NCI-H1417 treated with DMSO at 0.1 percent for 48 hours (cell line): ENCODE data around the gene CCDC69.
"Not testable (repeated sequence)": the region's sequence is repeated elsewhere in the genome, so short reads cannot be mapped to it uniquely, and the experiment has no call there.

ENCODE experiments used
- DNase-seq: peaks from one replicate; lab custom pipeline; 2025; lab: John Stamatoyannopoulos, UW

CCDC69 gene

GRCh38 chr5:151222054-151222789 lies 1.7 kb downstream of the CCDC69 start:
- DNase-seq: no peak

GRCh38 chr5:151221574-151221973 lies 2.3 kb downstream of the CCDC69 start:
- DNase-seq: no peak

DNA sequence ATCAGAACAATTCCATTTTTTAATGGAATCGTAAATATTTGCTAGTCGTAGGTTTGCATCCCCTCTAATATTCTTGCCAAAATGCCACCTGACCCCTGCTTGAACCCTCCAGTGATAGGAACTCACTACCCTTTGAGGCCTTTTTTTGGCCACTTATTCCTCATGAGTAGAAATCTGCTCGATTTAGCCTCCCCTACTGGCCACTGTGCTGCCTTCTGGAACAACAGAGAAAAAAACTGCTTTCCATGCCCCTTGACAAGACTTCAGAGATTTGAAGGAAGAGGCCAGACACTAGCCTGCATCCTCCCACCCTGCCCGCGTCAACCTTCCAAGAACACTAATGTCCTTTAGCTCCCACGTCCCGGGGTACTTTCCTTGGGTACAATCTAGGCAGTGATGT lies 4.1 kb downstream of the CCDC69 start:
- no peak for DNase-seq

GRCh38 chr5:151219138-151219537 lies 4.8 kb downstream of the CCDC69 start:
- DNase-seq: no peak

DNA sequence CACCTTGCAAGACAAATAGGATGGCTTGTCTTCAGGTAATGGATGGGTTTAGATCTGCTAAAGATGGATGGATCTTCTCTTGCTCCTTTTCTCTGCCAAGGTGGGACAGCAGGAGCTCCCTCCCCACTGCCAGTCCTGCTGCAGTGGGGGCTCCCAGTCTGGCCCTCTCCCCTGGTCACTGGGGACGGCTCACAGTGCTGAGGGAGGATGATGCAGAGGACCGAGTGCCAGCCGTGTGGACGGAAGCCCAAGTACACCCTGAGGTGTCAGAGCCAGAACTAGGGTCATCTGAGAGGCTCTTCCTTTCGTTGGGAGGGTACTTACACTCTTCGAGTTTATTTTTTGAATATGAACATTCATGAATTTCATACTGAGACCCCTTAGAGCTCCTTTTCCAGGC lies 5.7 kb downstream of the CCDC69 start:
- no peak for DNase-seq

DNA sequence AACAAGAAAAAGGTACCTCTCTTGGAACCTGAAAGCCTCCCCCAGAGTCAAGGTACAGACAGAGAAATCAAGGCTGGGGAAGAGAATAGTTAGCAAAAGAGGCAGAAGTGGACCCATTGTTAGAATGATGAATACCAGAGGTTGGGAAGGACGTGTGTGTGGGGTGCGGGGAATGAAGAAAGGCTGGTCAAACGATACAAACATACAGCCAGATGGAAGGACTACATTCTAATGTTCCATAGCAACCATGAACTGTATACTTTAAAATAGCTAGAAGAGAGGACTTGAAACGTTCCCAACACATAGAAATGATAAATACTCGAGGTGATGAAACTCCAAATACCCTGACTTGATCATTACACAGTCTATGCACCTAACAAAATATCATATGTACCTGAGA lies 7.1 kb downstream of the CCDC69 start:
- DNase-seq: no peak

DNA sequence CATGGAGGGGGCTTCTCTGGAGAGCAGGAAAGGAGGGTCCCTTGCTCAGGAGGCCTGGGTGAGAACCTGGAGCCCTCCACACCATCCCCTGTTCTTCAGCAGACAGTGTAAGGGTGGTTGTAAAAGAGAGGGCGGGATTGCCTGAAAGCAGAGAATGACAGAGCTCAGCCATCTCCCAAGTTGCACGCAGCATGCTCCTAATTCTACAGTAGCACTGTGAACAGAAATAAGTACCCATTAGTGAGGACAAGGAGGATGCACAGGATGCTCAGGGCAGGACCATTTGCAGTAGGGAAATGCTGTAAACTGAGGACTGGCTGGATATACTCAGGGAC lies 8.4 kb downstream of the CCDC69 start:
- no peak for DNase-seq

DNA sequence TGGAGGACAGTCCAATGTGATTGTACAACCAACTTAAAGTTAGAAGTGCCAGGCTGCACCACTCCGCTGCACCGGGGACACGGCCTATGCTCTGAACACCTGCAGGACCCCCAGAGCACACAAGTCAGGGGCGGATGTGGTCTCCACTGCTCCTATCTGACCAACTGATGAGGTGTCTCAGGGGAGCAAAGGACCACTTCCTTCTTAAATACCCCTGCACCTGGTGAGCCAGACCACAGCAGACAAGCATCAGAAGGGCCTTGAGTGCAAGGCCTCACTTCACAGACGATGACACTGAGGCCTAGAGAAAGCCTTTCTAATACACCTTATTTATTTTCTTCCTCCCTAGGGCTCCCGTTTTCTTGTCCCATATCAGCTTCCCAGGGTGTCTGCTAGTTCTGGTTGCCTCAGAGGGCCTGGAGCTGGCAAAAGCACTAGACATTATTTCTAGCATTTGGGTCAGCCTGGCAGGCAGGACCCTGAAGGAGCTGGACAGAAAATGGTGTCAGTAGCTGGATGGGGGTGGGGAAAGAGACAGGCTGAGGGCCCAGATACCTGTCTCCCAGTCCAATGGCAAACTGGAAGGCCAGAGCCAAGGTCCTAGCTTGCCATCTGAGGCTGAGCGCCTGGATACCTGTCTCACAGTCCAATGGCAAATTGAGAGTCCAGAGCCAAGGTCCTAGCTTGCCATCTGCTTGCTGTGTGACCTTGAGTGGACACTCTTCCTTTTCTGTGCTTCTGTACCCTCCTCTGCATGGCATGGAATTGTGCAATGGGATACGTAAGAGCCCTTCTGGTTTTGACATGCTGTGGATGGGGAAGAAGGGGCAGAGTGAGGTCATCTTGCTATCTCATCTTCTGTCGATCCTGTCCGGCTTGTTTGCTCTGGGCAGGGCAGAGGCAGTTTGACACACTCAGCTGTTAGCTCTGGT lies 9.0 kb downstream of the CCDC69 start:
- DNase-seq: no peak

DNA sequence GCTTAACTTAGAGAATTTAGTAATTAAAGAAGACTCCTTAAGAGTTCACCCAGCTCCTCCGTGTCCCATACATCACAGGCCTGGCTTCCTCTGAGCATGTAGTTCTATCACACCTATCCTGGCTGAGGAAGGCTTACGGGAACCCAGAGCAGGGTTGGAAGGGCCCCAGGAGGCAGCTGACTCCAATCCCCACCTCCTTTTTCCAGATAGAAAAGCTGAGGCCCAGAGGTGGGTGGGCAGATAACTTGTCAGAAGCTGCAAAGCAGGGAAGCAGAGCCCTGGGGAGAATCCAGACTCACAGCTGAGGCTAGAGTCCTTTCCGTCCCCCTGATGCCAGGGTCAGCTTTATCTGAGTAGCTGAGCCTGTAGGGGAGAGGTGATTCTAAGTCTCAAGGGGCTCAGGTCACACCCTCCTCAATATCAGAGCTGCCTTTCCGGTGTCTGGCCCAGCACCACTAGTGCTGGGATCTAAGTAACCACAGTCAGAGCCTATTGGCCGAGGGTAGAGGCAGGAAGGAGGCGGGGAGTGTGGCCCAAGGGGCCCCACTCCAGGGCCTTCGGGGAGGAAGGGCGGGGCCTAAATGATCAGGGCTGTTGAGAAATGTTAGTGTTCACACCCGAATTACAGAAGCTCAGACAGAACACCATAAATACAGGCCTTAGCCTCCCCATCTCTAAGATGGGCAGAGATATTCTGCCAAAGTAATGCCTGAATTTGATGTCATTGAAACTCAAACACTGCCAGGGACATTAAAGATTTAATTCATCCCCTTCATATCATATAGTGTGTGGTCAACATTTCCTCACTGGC lies 9.9 kb downstream of the CCDC69 start:
- DNase-seq: no peak

GRCh38 chr5:151212406-151212798 lies 11.5 kb downstream of the CCDC69 start:
- no peak for DNase-seq

- no peak for DNase-seq
Measured at GRCh38 chr5:151208481-151208914, 15.4 kb downstream of the CCDC69 start.

DNA sequence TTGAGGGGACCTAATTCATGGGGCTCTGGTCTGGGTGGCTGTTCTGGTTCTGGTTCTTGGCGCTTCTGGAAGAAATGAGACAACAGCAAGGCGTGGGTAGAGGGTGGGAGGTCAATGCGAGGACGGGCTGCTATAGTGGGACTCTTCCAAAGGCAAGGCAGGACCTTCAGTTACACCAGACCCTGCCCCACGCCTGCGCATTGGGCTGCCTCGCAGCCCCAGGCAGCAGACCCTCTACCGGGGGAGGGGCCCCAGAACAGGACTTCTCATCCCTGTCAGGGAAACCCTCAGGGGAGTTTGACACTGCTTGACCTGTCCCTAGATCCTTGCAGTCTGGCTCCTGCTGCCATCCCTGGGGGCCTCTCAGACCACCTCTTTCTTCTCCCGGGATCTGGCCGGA lies 18.5 kb downstream of the CCDC69 start:
- no peak for DNase-seq

DNA sequence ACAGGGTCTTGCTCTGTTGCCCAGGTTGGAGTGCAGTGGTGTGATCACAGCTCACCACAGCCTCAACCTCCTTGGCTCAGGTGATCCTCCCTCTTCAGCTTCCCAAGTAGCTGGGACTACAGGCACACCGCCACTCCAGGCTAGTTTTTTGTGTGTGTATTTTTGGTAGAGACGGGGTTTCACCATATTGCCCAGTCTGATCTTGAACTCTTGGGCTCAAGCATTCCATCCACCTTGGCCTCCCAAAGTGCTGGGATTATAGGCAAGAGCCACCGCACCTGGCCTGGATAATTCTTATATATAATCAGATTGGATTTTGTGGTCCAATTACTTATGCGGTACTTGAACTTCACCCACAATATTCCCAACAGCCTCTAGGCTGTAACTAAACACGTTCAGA lies 19.8 kb downstream of the CCDC69 start:
- DNase-seq: no peak

DNA sequence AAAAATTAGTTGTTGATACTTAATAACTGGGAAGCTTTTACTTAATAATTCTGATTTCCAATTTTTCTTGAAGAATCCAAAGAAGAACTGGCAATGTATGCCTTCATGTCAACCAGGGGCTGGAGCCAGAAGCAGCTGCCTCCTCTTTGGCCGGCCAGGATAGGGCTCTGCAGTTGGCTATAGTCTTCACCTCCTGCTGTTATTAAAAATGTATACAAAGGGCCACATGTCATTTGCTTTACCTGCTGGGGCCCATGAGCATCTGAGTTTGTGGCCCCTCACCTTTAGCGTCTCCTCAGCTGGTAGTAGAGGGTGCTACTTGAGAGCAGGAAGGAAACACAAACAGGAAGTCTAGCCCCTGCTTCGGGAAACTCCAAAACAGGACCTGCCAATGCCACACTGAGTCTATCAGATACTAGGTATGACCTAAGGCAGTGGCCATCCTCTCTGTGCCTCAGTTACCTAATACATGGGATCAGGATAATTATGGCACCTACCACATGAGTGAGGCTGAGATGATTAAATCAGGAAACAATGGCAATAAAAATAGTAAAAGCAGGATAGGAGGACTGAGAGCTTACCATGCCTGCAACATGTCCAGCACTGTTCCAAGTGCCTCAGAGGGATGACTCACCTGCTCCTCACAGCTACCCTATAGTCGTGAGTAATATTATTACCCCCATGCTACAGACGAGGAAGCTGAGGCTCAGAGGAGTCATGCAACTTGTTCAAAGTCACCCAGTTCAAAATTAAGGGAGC lies 21.3 kb downstream of the CCDC69 start:
- no peak for DNase-seq

DNA sequence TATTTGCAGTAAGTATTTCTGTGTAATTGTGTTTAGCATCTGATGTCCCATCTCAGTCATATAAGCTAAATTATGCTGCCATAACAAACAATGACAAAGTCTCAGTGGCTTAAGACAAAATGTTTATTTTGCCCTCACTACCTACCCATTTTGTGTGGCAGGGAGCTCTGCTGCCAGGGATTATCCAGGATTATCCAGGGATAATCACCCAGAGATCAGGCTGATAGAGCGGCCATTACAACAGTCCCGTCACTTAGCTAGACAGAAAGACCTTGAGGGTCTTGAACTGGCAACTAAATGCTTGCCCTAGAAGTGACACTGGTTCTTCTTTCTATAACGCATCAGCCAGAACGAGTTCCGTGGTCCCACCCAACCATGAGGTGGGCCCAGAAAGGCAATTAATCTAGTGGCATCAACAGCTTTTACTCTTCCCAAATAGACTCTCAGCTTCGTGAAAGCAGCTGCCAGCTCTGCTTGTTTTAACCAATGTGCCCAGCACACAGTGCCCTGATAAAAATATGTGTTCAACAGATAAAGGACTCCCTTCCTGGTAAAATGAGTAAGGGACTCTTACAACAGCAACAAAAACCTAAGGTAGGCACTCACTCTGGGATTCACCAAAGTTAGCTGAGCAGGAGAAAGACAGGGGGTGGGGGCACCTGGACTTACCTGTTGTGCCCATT lies 22.8 kb downstream of the CCDC69 start:
- DNase-seq: no peak

DNA sequence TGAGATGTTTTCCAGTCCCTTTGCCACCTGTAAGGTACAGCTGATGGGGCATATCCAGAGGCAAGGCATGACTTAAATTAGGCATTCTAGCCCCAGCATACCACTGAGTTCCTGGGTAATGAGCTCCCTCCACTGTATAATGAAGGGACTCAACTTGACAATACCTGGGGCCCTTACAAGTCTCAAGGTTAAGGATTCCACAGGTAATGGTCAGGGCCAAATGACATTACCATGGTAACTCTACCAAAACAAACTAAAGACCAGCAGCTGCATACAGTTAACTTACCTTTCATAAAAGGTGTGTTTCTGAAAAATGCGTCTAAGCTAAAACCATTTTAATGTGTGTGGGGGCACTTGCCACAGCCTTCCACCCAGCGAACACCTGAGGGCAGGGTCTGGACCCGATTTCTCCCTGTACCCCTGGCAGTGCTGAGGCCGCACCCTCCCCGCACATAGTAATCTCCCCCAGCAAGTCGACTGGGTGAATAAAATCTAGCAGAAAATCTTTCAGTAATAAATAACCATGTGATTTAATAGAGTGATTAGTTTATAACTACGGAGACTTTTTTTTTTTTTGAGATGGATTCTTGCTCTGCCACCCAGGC lies 24.2 kb downstream of the CCDC69 start:
- no peak for DNase-seq

DNA sequence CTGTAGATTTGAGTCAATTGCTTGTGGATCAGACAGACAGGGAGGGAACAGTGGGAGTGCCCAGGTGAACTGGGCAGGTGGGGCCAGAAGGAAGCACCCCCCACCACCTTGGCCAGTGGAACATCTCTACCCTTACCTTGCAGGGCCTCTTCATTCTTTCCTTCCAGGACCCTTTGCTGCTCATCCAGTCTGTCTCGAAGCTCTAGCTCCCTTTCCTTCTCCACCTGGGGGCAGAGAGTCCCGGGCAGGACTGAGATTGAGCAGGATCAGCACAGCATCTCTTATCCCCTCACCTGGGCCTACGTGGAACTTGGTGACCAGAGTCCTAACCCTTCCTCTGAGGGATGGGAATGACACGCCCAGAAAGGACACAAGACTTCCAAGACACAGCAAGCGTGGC lies 25.0 kb downstream of the CCDC69 start:
- no peak for DNase-seq

DNA sequence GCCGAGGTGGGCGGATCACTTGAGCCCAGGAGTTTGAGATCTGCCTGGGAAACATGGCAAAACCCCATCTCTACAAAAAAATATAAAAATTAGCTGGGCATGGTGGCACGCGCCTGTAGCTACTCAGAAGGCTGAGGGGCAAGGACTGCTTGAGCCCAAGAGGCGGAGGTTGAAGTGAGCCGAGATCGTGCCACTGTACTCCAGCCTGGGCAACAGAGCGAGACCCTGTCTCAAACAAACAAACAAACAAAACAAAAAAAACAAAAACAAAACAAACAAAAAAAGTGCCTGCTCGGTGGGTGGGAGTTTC lies 26.6 kb downstream of the CCDC69 start:
- DNase-seq: not testable (repeated sequence)

DNA sequence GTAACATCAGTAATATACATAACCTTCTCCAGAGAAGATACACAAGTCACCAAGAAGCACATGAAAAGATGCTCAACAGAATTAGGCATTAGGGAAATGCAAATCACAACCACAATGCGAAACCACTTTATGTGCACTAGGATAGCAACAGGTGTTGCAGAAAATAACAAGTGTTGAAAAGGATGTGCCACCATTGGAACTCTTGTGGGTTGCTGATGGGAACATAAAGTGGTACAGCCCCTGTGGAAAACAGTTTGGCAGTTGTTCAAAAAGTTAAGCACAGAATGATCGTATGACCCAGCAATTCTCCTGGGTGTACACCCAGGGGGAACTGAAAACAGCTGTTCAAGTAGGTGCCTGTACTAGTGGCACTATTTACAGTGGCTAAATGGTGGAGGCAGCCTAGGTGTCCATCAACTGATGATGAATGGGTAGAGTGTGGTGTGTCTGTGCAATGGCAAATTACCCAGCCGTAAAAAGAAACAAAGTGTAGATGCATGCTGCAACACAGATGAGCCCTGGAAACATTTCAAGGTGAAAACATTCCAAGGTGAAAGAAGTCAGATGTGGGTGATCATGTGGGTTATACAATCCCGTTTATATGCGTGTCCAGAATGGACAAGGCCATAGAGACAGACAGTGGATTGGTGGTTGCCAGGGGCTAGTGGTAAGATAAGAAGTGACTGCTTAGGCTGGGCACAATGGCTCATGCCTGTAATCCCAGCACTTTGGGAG lies 27.2 kb downstream of the CCDC69 start:
- DNase-seq: no peak

GRCh38 chr5:151195622-151196021 lies 28.3 kb downstream of the CCDC69 start:
- DNase-seq: no peak
